GM19397 (cell line): ENCODE data around the gene TSSK6.

Experiments used
- ATAC-seq: cut with Tn5 transposase; IDR thresholded peaks from one replicate; pipeline ENCODE4 v1.9.1; 2021; ENCODE audit warnings: mild to moderate bottlenecking, moderate library complexity; ENCODE audit not compliant: unreplicated experiment

Gene TSSK6

DNA sequence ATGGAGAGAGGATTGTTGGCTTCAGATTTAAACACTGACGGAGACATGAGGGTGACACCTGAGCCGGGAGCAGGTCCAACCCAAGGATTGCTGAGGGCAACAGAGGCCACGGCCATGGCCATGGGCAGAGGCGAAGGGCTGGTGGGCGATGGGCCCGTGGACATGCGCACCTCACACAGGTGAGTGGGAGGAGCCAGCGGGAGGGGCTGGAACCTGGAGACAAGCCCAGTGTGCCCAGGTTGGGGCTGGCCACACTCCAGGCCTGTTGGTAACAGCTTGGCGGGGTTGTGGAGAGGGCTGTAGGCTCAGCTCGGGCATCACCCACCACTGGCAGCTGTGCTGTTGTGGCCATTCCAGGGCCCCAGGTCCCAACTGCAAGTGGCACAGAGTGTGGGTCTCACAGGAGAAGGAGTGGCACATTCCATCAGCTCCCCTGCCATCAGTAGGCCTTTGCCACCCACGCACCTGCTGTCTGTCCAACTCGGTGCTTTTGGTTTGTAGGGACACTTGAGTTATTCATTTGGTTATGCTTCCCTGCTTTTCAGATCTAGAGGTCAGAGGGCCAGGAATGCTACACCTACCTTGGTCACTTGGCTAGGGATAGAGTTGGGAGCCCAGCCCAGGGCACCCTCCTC, 49.8 kb downstream of the TSSK6 start:
- no peak for ATAC-seq

DNA sequence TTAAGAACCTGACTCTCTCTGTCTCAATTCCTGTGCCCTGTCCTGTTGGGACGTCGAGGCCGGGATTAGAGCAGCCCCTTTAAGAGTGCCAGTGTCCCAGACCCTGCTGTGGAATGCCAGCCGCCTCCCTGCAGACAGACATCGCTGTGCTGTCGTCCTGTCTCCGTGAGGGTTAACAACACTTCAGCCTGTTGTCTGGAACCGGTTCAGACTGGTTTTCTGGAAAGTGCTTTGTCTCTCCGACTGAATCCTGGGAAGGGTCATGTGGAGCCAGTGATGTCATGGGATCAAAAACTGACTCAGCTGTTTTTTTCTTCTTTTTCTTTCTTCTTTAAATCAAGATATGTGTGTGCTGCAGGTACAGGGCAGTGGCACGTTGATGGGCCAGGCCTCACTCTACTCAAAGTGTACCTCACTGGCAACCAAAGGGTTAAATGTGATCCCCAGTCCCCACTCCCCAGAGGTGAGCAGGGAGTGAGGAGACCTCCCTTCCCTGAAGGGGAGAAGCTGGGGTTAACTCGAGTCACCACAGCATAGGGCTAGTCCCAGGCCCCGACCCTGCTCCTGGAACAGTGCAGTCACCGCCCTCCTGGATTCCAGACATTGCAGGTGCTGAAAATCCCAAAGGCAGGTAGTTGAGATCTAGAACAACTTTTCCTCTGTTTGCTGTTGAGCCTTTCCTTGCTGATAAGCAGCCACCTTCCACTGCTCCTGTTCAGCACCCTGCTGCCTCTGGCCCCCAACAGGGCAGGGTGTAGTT, 50.8 kb downstream of the TSSK6 start:
- ATAC-seq: no peak
